Endothelial cell (in vitro differentiated cells): ENCODE data around the gene KRT82. TPM values are rescaled to one million over a fixed set of nuclear protein-coding genes. Genes with fewer than 3 reads are reported as not detected.
"Not testable (repeated sequence)": the region's sequence is repeated elsewhere in the genome, so short reads cannot be mapped to it uniquely, and the experiment has no call there.

Source experiments
- DNase-seq: peaks from one replicate; pipeline ENCODE4 v3.0.0; 2021; ENCODE audit warnings: low spot score
- H3K27ac Mint-ChIP-seq: one replicate; pipeline ENCODE4 v1.8.0; 2021; ENCODE audit warnings: mixed read lengths, inconsistent platforms; ENCODE audit not compliant: unreplicated experiment
- H3K27me3 Mint-ChIP-seq: one replicate; pipeline ENCODE4 v1.8.0; 2021; ENCODE audit warnings: mild to moderate bottlenecking, moderate library complexity, mixed read lengths, inconsistent platforms; ENCODE audit not compliant: unreplicated experiment
- H3K36me3 Mint-ChIP-seq: one replicate; pipeline ENCODE4 v1.8.0; 2021; ENCODE audit warnings: mild to moderate bottlenecking, low read depth, mixed read lengths, inconsistent platforms; ENCODE audit not compliant: unreplicated experiment
- H3K4me1 Mint-ChIP-seq: one replicate; pipeline ENCODE4 v1.8.0; 2021; ENCODE audit warnings: mild to moderate bottlenecking, mixed read lengths, inconsistent platforms; ENCODE audit not compliant: unreplicated experiment
- H3K4me3 Mint-ChIP-seq: one replicate; pipeline ENCODE4 v1.8.0; 2021; ENCODE audit warnings: mild to moderate bottlenecking, mixed read lengths, inconsistent platforms; ENCODE audit not compliant: unreplicated experiment
- H3K9me3 Mint-ChIP-seq: one replicate; pipeline ENCODE4 v1.8.0; 2021; ENCODE audit warnings: mixed read lengths, inconsistent platforms; ENCODE audit not compliant: unreplicated experiment
- CTCF ChIP-seq: fragments of 200-600 bp; sonication (generic); IDR thresholded peaks from one replicate; pipeline ENCODE4 v1.5.0; 2021; ENCODE audit warnings: antibody characterized with exemption; ENCODE audit not compliant: unreplicated experiment
- long read RNA-seq: library from polyadenylated mRNA; unstranded; transcript quantifications from one replicate; pipeline ENCODE4 v2.0.0, GENCODE V29; 2020; ENCODE audit not compliant: unreplicated experiment
- total RNA-seq: library from RNA; stranded (reverse); fragmentation: NEBNext Ultra II Directional; extraction: Animal tissue kit (Norgen Biotek cat#: 25700); gene quantifications from one replicate; pipeline ENCODE4 v1.2.1, GENCODE V29; 2021; ENCODE audit not compliant: unreplicated experiment

Gene KRT82
- total RNA-seq, result not detected
- long read RNA-seq, result 0 reads

GRCh38 chr12:52405922-52406385 lies at the start of gene KRT82:
TSS of gene KRT82 (minus strand) at chr12:52406335. CDS start at chr12:52406277, 58 bp downstream.
- DNase-seq, result no peak
- Mint-ChIP-seq H3K4me1 (peaks cover 8% of the 10 kb centered on the region), H3K9me3 (peaks cover 5% of the 10 kb centered on the region), H3K27ac (no peak within 1 kb of the TSS), H3K36me3 (peaks cover 5% of the 10 kb centered on the region), H3K4me3 (no peak within 1 kb of the TSS), H3K27me3 (peaks cover 9% of the 10 kb centered on the region)
- TF ChIP-seq CTCF, result no peak

- H3K36me3 Mint-ChIP-seq, result no peaks in the 10 kb centered on the region
- TF ChIP-seq CTCF, result no peak
Measured at GRCh38 chr12:52455821-52456220, 49.7 kb upstream of the KRT82 start.

GRCh38 chr12:52454411-52455201 lies 48.5 kb upstream of the KRT82 start:
- no peak overlapping the region for H3K27ac Mint-ChIP-seq
- no peaks in the 10 kb centered on the region for H3K36me3 Mint-ChIP-seq
- no peak for TF ChIP-seq CTCF
- H3K9me3 Mint-ChIP-seq, result no peaks in the 10 kb centered on the region
- H3K4me1 Mint-ChIP-seq, result no peaks in the 10 kb centered on the region
- DNase-seq, result no peak
- peaks cover 3% of the 10 kb centered on the region for H3K27me3 Mint-ChIP-seq
- no peak overlapping the region for H3K4me3 Mint-ChIP-seq

More at GRCh38 chr12:52455821-52456220, 49.7 kb upstream of the KRT82 start:
- H3K4me3 Mint-ChIP-seq, result no peak overlapping the region
- H3K4me1 Mint-ChIP-seq, result no peaks in the 10 kb centered on the region
- no peak for DNase-seq
- H3K27ac Mint-ChIP-seq, result no peak overlapping the region
- H3K27me3 Mint-ChIP-seq, result peaks cover 2% of the 10 kb centered on the region
- H3K9me3 Mint-ChIP-seq, result no peaks in the 10 kb centered on the region

- no peak for TF ChIP-seq CTCF
- Mint-ChIP-seq H3K27ac (no peak within 1 kb of the TSS), H3K9me3 (no peaks in the 10 kb centered on the region), H3K27me3 (peaks cover 1% of the 10 kb centered on the region), H3K36me3 (no peaks in the 10 kb centered on the region), H3K4me3 (no peak within 1 kb of the TSS), H3K4me1 (no peaks in the 10 kb centered on the region)
- DNase-seq, result no peak
Measured at GRCh38 chr12:52452101-52452500, 46.0 kb upstream of the KRT82 start, which contains the start of gene KRT6B. TSS of gene KRT6B (minus strand) at chr12:52452146. CDS start at chr12:52452078, 68 bp downstream.

GRCh38 chr12:52448228-52448627 lies 42.1 kb upstream of the KRT82 start:
- H3K4me3 Mint-ChIP-seq, result no peak overlapping the region
- peaks cover 4% of the 10 kb centered on the region for H3K9me3 Mint-ChIP-seq
- H3K27ac Mint-ChIP-seq, result no peak overlapping the region
- DNase-seq, result no peak
- no peak for TF ChIP-seq CTCF
- H3K36me3 Mint-ChIP-seq, result no peaks in the 10 kb centered on the region
- peaks cover 3% of the 10 kb centered on the region for H3K27me3 Mint-ChIP-seq
- no peaks in the 10 kb centered on the region for H3K4me1 Mint-ChIP-seq

- H3K36me3 Mint-ChIP-seq, result not testable (repeated sequence)
Measured at GRCh38 chr12:52447196-52447595, 41.1 kb upstream of the KRT82 start.

More at GRCh38 chr12:52447196-52447595, 41.1 kb upstream of the KRT82 start:
- H3K27me3 Mint-ChIP-seq, H3K27ac Mint-ChIP-seq, H3K9me3 Mint-ChIP-seq, H3K4me1 Mint-ChIP-seq, DNase-seq, H3K4me3 Mint-ChIP-seq: not testable (repeated sequence)
